LNCAP (cell line): ENCODE measurements around the gene RARA.

ENCODE experiments used
- CTCF ChIP-seq: fragments of 450-650 bp; IDR thresholded peaks from 2 replicates; pipeline ENCODE4 v1.5.1; 2017; ENCODE audit warnings: mild to moderate bottlenecking

RARA gene

GRCh38 chr17:40310882-40311391, 2.0 kb downstream of the RARA start:
- TF ChIP-seq CTCF, result no peak

GRCh38 chr17:40311575-40311974, 2.6 kb downstream of the RARA start:
- TF ChIP-seq CTCF, result no peak

- no peak for TF ChIP-seq CTCF
Observed at GRCh38 chr17:40312131-40312731, 3.3 kb downstream of the RARA start.

GRCh38 chr17:40312893-40313667, 4.1 kb downstream of the RARA start:
- no peak for TF ChIP-seq CTCF

- no peak for TF ChIP-seq CTCF
Observed at GRCh38 chr17:40313668-40314583, 4.9 kb downstream of the RARA start.

- TF ChIP-seq CTCF, result no peak
Observed at GRCh38 chr17:40314584-40314956, 5.6 kb downstream of the RARA start.

GRCh38 chr17:40315206-40315605, 6.2 kb downstream of the RARA start:
- no peak for TF ChIP-seq CTCF
